ENCODE data around the gene MRPL27.

DNA sequence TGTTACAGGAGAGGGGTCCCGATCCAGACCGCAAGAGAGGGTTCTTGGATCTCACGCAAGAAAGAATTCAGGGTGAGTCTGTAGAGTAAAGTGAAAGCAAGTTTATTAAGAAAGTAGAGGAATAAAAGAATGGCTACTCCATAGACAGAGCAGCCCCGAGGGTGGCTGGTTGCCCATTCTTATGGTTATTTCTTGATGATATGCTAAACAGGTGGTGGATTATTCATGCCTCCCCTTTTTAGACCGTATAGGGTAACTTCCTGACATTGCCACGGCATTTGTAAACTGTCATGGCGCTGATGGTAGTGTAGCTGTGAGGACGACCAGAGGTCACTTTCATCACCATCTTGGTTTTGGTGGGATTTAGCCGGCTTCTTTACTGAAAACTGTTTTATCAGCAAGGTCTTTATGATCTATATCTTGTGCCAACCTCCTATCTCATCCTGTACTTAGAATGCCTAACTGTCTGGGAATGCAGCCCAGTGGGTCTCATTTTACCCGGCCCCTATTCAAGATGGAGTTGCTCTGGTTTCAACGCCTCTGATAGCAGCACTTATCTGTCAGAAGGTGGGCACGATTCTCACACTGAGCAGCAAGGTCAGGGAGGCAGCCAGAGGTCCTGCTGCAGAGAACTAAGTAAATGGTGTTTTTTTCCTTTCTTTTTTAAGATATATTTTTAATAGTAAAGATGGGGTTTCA is 53.5 kb downstream of the MRPL27 start:
- TF ChIP-seq, protein P1, sequence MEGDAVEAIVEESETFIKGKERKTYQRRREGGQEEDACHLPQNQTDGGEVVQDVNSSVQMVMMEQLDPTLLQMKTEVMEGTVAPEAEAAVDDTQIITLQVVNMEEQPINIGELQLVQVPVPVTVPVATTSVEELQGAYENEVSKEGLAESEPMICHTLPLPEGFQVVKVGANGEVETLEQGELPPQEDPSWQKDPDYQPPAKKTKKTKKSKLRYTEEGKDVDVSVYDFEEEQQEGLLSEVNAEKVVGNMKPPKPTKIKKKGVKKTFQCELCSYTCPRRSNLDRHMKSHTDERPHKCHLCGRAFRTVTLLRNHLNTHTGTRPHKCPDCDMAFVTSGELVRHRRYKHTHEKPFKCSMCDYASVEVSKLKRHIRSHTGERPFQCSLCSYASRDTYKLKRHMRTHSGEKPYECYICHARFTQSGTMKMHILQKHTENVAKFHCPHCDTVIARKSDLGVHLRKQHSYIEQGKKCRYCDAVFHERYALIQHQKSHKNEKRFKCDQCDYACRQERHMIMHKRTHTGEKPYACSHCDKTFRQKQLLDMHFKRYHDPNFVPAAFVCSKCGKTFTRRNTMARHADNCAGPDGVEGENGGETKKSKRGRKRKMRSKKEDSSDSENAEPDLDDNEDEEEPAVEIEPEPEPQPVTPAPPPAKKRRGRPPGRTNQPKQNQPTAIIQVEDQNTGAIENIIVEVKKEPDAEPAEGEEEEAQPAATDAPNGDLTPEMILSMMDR (IDR thresholded peaks at IDR 0.05), result no peak
- no peak for TF ChIP-seq EZH2 (IDR thresholded peaks at IDR 0.05; ENCODE audit: borderline replicate concordance, insufficient read depth, low read depth, low read length, poor library complexity, severe bottlenecking)

All from B cell (primary cell).